NCI-H1436 (cell line): ENCODE data around the gene P2RY11.
A peak's percentile ranks its signal among the peaks of the same experiment; 100 is the strongest.

ENCODE experiments used
- DNase-seq: peaks from one replicate; lab custom pipeline; 2025; lab: John Stamatoyannopoulos, UW

Gene P2RY11, protein sequence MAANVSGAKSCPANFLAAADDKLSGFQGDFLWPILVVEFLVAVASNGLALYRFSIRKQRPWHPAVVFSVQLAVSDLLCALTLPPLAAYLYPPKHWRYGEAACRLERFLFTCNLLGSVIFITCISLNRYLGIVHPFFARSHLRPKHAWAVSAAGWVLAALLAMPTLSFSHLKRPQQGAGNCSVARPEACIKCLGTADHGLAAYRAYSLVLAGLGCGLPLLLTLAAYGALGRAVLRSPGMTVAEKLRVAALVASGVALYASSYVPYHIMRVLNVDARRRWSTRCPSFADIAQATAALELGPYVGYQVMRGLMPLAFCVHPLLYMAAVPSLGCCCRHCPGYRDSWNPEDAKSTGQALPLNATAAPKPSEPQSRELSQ

GRCh38 chr19:10111405-10111811, at the start of gene P2RY11:
Gene P2RY11 (plus strand): TSS chr19:10111693. CDS start chr19:10111722, 29 bp downstream.
- no peak for DNase-seq

DNA sequence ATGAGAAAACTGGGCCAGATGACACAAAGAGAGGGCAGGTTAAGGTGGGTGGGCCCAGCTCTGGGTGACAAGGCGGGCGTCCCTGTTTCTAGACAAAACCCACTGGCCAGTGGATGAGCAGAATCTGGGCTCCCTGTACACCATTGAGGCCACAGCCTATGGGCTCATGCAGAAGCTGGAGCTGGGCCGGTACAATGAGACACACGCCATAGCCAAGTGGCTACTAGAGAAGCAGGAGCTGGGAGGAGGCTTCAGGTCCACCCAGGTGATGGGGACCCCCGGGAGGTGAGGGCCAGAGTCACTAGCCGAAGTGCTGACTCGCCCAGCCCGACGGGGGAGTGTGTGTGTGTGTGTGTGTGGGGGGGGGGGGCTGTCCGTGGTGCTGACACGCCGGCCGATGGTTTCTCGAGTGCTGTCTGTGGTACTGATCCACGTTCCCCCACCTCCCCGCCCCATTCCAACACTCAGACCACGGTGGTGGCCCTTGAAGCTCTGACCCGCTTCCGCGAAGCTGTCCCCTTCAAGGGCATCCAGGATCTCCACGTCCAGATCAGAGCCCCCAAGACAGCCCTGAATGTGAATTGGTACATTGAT, 49.7 kb upstream of the P2RY11 start:
- DNase-seq, result no peak

GRCh38 chr19:10068205-10068604, 43.3 kb upstream of the P2RY11 start:
- no peak for DNase-seq

DNA sequence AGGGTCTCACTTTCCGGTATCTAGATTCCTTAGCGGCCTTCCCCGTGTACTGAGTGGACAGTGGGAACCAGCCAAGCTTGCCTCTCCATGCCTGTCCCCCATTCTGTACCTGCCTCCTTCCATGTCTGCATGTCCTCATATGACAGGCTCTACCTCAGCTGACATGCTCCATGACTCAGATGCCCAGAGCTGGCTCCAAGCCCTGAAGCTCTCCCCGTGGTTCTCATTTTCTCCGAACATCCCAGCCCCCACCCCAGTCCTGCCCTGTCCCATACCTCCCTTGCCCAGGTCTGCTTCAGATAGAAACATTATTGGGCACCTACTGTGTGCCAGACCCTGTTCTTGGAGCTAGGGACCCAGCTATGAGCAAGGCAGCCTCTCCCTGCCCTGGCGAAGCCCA, 42.4 kb upstream of the P2RY11 start:
- no peak for DNase-seq

DNA sequence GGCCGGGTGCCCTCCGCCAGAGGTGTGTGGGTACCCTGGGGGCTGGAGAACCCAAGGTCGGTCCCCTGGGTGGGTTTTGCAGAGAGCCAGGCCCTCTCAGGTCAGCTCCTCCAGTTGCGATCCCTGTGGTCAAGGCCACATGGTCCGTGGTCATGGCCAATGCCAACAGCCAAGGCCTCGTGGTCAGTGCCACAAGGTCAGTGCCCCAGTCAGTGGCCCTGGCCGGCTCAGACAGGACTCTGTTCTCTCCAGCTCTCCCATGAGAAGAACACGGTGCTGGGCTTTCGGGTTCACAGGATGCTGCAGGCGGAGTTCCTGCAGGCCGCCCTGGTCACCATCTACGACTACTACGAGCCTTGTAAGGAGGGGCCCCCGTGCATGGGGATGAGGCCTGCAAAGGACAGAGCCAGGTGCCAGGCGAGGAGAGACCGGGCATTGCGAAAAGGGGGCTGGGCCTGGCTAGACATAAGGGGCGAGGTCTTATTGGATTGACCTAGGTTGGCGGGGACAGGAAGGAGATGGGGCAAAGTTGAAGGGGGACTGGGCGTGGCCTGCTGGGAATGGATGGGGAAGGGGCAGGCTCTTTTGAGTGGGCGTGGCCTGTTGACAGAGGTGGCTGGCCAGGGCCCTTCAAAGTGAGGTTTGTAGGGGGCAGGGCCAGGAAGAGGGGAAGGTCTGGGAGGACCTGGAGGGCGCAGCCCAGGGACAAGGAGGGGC, 40.6 kb upstream of the P2RY11 start:
- no peak for DNase-seq

- DNase-seq, result no peak
Observed at GRCh38 chr19:10074153-10074552, 37.3 kb upstream of the P2RY11 start.

DNA sequence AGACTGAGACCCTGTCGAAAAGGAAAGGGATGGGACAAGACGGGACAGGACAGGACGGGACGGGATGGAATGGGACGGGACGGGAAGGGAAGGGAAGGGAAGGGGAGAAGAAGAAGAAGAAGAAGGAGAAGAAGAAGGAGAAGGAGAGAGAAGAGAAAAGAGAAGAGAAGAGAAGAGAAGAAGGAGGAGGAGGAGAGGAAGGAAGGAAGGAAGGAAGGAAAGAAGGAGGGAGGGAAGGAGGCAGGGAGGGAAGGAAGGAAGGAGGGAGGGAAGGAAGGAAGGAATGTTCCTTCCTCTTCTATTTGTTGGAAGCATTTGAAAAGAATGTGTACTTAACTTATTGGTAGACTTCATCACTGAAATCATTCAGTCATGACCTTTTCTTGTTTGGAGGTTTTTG, 35.0 kb upstream of the P2RY11 start:
- no peak for DNase-seq

- DNase-seq, result no peak
Observed at GRCh38 chr19:10078329-10078728, 33.2 kb upstream of the P2RY11 start.

GRCh38 chr19:10079031-10079453, 32.5 kb upstream of the P2RY11 start:
- DNase-seq, result no peak

- no peak for DNase-seq
Observed at GRCh38 chr19:10083911-10084310, 27.6 kb upstream of the P2RY11 start.

GRCh38 chr19:10084803-10085202, 26.7 kb upstream of the P2RY11 start:
- DNase-seq, result no peak

DNA sequence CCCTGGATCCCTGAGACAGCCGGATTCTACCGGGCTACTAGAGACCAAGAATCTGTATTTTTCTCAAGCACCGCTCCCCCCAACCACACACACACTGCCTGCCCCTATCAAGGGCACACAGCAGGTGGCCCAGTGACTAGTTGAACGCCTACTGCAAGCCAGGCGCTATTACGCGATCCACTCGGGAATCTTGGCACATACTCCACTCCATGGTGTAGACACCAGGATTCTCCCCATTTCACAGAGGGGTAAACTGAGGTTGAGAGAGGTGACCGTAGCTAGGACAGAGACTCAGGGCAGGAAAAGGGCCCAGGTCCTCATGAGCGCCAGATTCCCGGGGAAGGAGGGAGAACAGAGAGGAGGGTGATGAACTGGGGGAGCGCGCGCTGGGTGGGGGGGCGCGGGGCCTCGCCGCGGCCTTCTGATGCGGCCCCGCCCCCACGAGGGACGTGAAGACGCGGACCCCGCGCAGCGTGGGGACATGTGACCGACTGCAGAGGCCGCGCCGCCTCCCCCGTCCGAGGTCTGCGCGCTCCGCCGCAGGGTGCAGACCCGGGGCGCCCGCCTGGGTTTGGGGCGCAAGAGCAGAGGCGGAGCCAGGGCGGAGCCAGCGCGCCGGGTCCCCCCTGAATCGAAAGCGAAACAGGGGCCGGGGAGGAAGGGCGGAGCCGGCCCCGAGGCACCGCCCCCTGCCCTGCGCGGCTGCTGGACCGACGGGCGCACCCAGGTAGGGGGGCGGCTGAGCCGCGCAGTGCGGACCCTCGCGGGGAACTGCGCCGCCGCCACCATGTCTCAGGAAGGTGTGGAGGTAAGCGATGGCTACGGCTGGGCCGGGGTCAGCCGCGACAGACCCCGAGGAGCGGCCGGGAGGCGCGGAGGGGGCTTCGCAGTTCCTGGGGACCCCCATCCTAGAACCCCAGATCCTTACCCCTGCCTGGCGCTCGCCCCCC, 25.6 kb upstream of the P2RY11 start, which contains the start of gene SHFL:
Gene SHFL (plus strand): TSS at position 677 of the 950 bp plus-strand sequence. CDS start 111 bp downstream, at position 788.
- DNase-seq, result peak; percentile 50

- DNase-seq, result no peak
Observed at GRCh38 chr19:10086591-10087192, 24.8 kb upstream of the P2RY11 start.

DNA sequence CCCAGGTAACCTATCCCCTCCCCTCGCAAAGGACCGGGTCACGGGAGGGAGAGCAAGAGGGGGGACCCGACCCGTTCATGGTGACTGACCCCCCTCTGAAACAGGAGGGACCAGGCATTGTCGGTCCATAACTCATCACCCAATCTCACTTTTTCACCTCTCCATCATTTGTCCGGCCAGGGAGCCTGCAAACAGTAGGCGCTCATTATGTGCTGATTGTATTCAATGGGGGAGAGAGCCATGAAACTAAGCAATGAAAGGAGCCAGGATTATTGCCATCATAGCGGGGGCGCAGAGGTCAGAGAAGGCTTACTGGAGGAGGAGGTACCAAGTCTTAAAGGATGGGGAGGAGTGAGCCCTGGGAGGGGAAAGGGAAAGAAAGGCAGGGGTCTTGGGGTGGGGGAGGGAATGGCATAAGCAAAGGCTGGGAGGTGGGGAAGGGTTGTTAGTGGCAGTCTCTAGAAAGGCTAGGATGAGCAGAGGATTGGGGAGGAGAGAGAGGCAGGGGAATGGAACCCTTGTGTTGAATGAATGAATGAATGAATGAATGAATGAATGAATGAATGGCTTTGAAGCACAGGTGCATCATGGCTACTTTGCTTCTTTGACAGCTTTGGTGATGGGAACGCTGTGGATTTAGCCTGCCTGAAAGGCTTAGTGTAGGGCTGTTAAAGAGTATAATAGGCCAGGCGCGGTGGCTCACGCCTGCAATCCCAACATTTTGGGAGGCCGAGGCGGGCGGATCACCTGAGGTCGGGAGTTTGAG, 24.0 kb upstream of the P2RY11 start:
- no peak for DNase-seq

DNA sequence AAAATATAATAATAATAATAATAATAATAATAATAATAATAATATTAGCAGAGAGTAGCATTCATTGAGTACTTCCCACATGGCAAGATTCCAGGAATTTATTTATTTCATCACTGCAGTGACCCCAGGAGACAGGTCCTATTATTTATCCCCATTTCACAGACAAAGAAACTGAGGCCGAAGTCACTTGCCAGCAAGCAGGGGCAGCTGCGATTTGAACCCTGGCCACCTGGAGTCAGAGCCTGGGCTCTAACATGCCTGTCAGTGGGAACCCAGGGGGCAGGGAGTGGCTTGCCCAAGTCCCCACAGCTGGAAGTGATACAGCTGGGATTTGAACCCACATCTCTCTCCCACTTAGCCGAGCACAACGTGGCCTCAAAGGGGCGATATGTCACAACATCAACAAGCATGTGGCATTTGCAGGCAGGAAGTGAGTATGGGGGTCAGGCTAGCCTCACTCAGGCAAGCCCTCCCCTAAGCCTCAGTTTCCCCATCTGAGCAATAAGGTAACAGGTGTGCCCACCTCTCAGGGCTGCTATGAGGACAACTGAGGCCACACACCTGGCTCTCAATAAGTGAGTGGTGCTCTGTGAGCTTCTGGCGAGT, 22.4 kb upstream of the P2RY11 start:
- DNase-seq, result no peak

- no peak for DNase-seq
Observed at GRCh38 chr19:10089801-10090375, 21.6 kb upstream of the P2RY11 start.

DNA sequence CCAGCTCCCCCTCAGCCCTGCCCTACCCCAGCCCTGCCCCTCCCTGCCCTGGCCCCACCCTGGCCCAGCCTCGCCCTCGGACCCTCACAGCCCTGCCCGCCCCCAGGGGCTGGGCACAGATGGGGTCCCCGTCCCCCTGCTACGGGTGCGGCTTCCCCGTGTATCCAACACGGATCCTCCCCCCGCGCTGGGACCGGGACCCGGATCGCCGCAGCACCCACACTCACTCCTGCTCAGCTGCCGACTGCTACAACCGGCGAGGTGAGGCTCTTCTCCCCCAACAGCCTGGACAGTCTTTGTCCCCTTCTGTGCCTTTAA, 20.2 kb upstream of the P2RY11 start:
- no peak for DNase-seq

GRCh38 chr19:10091895-10092641, 19.4 kb upstream of the P2RY11 start:
- DNase-seq, result no peak

- no peak for DNase-seq
Observed at GRCh38 chr19:10092648-10093294, 18.7 kb upstream of the P2RY11 start.
